RWPE1 (cell line): ENCODE data around the gene INSL3.

Source experiments
- CTCF ChIA-PET: fragments of 350-600 bp; sonication (Branson Sonifier 250); formaldehyde crosslinking; extraction: SDS; loops from one replicate; lab custom pipeline; 2021; lab: Yijun Ruan, JAX
- POLR2A ChIA-PET: fragments of 400-600 bp; formaldehyde crosslinking; extraction: SDS; loops from one replicate; lab custom pipeline; 2020; ENCODE audit warnings: antibody characterized with exemption; ENCODE audit not compliant: low non-redundant PET; lab: Yijun Ruan, JAX
- DNase-seq: peaks from one replicate; pipeline ENCODE4 v3.0.0; 2012; ENCODE audit warnings: low spot score
- H3K27ac ChIP-seq: fragments of 450-650 bp; 2 replicates; pipeline ENCODE4 v1.5.1; 2017
- TF ChIP-seq, protein P1 (sequence below): fragments of 450-650 bp; conservative IDR thresholded peaks from 2 replicates; pipeline ENCODE4 v1.5.1; 2017; ENCODE audit warnings: low read depth, mild to moderate bottlenecking

INSL3 gene

DNA sequence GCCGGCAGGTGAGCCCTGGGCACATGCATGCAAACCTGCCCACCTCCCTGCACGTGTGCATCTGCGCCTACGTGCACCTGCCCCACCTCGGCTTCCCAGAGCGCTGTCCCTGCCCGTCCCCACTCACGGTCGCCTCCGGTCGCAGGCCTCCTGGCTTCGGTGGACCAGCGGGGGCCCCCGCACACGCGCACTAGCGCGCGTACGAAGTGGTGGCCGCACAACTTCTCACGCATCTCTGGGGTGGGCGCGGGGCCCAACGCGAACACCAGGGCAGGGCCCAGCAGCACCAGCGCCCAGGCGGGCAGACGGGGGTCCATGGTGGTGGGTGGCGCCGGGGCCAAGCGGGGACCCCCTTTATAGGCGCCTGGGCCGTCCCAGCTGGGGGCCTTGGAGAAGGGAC, at the start of gene INSL3:
Gene INSL3, minus strand, starts transcription at position 330 of the 400 bp plus-strand sequence. Its CDS starts 13 bp downstream, at position 317.
- no peak within 1 kb of the TSS for H3K27ac ChIP-seq
- CTCF ChIA-PET: no interaction called here
- DNase-seq: no peak
- TF ChIP-seq, protein P1, sequence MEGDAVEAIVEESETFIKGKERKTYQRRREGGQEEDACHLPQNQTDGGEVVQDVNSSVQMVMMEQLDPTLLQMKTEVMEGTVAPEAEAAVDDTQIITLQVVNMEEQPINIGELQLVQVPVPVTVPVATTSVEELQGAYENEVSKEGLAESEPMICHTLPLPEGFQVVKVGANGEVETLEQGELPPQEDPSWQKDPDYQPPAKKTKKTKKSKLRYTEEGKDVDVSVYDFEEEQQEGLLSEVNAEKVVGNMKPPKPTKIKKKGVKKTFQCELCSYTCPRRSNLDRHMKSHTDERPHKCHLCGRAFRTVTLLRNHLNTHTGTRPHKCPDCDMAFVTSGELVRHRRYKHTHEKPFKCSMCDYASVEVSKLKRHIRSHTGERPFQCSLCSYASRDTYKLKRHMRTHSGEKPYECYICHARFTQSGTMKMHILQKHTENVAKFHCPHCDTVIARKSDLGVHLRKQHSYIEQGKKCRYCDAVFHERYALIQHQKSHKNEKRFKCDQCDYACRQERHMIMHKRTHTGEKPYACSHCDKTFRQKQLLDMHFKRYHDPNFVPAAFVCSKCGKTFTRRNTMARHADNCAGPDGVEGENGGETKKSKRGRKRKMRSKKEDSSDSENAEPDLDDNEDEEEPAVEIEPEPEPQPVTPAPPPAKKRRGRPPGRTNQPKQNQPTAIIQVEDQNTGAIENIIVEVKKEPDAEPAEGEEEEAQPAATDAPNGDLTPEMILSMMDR: no peak
- POLR2A ChIA-PET: no interaction called here

DNA sequence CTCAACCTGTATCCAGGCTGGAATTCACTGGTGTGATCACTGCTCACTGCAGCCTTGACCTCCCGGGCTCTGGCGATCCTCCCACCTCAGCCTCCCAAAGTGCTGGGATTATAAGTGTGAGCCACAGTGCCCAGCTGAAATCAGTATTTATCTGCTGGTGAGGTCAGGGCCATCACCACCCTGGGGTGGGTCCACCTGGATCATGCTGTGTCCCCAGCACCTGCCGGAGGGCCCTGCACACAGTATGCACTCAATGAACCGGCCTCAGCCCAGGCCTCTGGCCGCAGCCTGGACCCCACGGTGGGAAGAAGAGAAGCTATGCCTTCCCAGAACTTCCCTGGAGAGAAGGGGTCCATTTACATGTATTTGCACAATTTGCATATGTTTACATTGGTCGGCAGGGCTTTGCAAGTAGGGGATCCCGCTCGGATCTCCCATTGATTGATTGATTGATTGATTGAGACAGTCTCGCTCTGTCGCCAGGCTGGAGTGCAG, 47.8 kb upstream of the INSL3 start:
- TF ChIP-seq, protein P1: no peak
- H3K27ac ChIP-seq: no peak overlapping the region
- no peak for DNase-seq
- POLR2A ChIA-PET: no interaction called here
- CTCF ChIA-PET: interaction anchor here (3.7 kb wide), 1 partner anchor 63 kb away, joined by 87 read pairs; the partner anchor contains the start of gene CCDC124

DNA sequence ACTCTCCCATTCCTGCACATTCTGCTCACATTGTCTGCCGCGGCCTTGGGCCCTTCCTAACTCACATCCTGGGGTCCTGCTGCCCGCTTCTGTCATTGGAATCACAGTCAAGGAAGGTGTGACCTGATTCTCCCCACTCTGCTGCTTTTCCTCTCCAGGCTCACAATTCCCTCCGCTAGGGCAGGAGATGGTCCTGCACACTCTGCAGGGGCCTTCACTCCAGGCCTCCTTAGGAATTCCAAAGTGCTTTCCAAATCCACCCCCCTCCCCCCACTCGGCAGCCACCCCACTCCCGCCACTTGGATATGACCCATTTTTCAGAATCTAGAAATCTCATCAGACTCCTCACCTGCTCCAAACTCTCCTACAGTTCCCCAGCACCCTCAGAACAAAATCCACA, 47.4 kb upstream of the INSL3 start:
- ChIA-PET POLR2A (no interaction called here), CTCF (interaction anchor here (3.7 kb wide), 1 partner anchor 63 kb away, joined by 87 read pairs; the partner anchor contains the start of gene CCDC124)
- TF ChIP-seq, protein P1: no peak
- H3K27ac ChIP-seq: no peak overlapping the region
- DNase-seq: no peak

GRCh38 chr19:17866964-17867486, 45.7 kb upstream of the INSL3 start:
- CTCF ChIA-PET: interaction anchor here (4.1 kb wide), 1 partner anchor 66 kb away, joined by 19 read pairs; the partner anchor contains the start of gene CCDC124

DNA sequence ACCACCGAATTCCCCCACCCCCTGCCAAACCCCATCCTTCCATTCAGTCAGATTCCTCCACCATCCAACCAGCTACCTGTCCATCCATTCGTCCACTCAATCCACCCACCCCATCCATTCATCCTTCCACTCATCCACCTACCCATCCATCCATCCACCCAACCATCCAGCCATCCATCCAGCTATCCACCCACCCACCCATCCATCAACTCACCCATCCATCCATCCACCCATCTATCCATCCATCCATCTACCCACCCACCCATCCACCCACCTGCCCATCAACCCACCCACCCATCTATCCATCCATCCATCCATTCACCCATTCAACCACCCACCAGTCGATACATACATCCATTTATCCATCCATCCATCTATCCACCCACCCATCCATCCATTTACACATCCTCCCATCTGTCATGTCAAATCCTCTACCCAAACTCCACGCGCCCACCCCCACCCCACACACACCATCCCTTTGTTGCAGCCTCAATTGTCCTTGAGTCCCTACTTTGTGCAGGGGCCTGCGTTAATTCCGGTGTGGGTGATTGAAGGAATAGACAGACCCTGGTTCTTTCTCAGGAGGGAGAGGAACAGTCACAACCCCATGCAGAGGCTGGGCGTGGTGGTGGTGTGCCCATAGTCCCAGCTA, 45.1 kb upstream of the INSL3 start:
- peak overlapping the region; percentile 77 for H3K27ac ChIP-seq
- TF ChIP-seq, protein P1: no peak
- POLR2A ChIA-PET: interaction anchor here (0.7 kb wide), 1 partner anchor 306 kb away, joined by 3 read pairs; no protein-coding TSS in a partner anchor
- CTCF ChIA-PET: interaction anchor here (4.1 kb wide), 1 partner anchor 66 kb away, joined by 19 read pairs; the partner anchor contains the start of gene CCDC124
- no peak for DNase-seq

More at GRCh38 chr19:17866964-17867486, 45.7 kb upstream of the INSL3 start:
- DNase-seq: no peak
- no peak overlapping the region for H3K27ac ChIP-seq
- TF ChIP-seq, protein P1: no peak
- POLR2A ChIA-PET: no interaction called here
